ENCODE results near the gene SEMA4D.

- TF ChIP-seq CTCF (IDR thresholded peaks at IDR 0.05) (no peak), POLR2A (IDR thresholded peaks at IDR 0.05) (no peak)
Measured at GRCh38 chr9:89454498-89455355, 43.2 kb downstream of the SEMA4D start.
